NCI-H2081 treated with DMSO at 0.1 percent for 48 hours (cell line): ENCODE measurements around the gene STON1.
"Not testable (repeated sequence)": the region's sequence is repeated elsewhere in the genome, so short reads cannot be mapped to it uniquely, and the experiment has no call there.

Experiments used
- DNase-seq: peaks from one replicate; lab custom pipeline; 2025; lab: John Stamatoyannopoulos, UW

Gene STON1

DNA sequence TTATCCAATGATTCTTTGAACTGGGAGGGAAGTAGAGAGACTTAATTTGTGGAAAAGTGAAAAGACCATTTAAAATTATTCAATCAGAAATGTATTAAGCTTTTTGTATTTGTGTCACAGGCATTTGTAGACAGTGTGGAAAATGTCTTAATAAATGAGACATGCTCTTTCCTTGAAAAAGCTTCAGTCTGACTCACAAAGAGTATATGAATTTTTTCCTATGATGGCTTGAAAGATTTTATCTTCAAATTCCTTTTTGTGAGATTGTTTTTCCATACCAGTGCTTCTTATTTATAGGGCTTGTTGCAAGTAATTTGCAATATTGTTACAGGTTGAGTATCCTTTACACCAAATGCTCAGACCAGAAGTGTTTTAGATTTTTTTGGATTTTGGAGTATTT, 39.5 kb downstream of the STON1 start:
- DNase-seq, result no peak

- DNase-seq, result no peak
Observed at GRCh38 chr2:48572816-48573215, 42.9 kb downstream of the STON1 start.

- no peak for DNase-seq
Observed at GRCh38 chr2:48574353-48575287, 44.7 kb downstream of the STON1 start.

- no peak for DNase-seq
Observed at GRCh38 chr2:48578313-48578712, 48.4 kb downstream of the STON1 start.

- no peak for DNase-seq
Observed at GRCh38 chr2:48583961-48584360, 54.0 kb downstream of the STON1 start.

DNA sequence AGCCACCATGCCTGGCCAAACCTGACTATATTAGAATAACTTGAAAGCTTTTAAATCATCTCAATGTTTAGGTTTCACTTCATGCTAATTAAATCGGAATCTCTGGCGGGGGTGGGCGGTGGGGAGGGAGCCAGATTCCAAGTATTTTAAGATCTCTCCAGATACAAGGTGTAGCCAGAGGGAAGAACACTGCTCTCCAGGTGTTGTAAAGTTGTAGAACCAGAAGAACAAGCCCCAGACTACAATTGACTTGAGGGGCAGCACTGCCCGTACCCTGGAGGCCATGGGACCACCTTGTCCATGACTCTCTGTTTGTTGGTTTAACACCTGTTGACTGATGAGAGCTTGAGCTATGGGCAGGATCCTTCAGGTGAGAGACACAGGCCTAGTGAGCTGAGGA, 54.6 kb downstream of the STON1 start:
- no peak for DNase-seq

DNA sequence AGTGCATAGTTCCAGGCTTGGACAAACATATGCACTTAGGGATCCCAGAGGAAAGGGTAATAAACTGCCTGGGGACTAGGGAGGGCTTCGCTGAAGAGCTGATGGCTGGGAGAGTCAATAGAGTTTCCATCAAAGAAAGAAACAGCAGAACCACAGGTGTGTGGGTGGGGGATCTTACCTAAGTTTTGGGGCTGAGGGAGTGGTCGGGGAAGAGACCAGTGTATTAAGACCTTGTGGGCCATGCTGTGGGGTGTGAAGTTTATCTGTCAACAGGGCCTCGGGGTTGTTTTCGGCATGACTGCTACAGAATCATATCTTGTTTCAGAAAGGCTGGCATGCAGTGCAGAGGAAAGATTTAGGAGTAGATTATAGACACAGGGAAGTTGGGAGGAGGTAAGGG, 56.5 kb downstream of the STON1 start:
- DNase-seq, result no peak

GRCh38 chr2:48587560-48587959, 57.6 kb downstream of the STON1 start:
- DNase-seq, result no peak

DNA sequence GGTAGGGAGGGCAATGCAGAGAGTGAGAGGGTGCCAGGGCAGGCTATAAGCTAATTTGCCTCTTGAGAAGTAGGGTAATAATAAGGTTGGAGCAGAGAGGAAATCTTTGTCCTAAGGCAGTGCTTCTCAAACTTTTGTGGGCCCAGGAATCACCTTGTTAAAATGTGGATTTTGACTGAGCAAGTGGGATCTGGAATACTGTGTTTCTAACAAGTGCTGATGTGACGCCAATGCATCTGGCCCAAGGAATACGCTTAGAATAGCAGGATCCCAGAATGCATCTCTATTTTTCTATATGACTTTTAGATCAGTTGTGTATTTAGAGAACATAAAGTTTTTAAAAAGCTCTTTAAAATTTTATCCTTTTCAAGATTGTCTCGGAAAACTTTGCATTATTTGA, 58.0 kb downstream of the STON1 start:
- DNase-seq, result no peak

DNA sequence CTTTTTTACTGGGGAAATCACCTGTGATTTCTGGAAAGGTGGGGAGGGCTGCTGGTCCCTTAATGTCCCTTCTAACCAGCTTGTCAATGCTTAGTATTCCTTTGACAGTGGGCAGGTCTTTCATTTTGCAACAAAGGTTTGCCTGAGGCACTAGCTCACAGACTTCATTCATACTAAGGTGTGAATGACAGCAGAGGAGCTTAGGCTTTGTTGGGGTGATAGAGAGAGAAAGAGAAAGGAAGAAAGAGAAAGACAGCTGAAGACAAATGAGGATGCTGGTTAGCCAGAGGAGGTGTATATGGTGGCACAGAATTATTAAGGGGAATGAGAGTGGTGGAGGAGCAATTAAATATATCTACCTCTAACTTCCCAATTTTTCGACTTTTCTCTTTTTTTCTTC, 58.8 kb downstream of the STON1 start:
- DNase-seq, result no peak

GRCh38 chr2:48589170-48589767, 59.3 kb downstream of the STON1 start:
- DNase-seq, result peak; percentile 17

DNA sequence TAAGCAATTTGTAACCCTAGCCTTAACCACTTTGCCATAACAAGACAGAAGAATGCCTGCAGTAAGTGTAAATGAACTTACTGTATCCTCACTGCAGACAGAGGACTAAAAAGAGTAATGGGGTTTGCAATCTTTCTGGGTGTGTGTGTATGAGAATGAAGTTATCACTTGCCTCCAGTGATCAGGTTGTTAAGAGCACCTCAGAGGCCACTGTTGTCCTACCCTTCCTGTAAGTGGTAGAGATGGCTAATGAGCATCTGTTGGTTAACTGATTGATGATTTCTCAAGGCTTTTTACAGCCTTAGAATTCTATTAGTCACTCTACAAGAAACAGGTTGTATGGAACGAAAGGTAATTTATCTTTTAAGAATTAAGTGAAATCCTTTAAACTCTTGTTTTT, 60.1 kb downstream of the STON1 start:
- no peak for DNase-seq

DNA sequence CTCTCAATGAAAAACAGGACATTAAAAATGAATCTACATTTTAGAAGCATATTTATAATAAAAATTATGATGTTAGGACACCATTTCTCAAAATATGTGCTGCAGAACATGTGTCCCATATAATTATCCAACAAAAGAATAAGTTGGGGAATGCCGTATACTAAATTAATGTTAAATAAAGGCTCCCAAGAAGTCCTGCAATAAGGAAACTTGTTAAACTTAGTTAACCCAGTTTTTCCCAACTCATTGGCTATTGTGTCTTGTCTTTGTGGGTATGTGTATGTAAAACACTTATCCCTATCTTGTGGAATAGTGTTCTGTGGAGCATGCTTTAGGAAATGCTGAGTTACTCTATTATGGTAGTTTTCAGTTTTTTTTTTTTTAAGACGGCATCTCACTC, 62.1 kb downstream of the STON1 start:
- no peak for DNase-seq

GRCh38 chr2:48596751-48597150, 66.8 kb downstream of the STON1 start:
- DNase-seq, result not testable (repeated sequence)

GRCh38 chr2:48597492-48597891, 67.5 kb downstream of the STON1 start:
- DNase-seq, result no peak

DNA sequence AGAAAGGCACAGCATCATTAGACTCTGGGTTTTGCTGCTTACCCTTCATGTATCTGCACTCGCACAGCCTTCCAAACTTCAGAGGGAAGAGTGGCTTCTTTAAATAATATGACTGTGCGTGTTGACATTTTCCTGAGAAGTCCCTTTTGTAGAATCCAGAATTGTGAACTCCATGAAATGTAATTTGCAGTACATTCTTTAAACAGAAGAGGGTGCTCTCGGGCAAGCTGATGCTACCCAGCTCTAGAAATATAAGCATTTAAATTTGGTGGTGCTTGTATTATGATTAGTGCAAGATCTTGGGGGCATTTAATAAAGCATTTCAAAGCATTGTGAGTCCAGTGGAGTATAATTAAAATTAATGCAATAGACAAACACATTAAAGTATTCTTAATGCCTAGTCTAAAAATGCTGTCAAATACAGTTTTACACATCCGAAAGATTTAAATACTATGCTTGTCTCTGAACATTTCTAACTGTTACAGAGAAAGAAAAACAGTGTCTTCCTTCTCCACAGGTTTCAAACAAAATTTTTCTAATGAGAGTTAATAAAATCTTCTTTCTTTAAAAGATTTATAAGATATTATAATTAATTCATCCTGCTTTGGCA, 70.4 kb downstream of the STON1 start:
- peak; percentile 6 for DNase-seq

GRCh38 chr2:48600917-48601316, 71.0 kb downstream of the STON1 start:
- no peak for DNase-seq

DNA sequence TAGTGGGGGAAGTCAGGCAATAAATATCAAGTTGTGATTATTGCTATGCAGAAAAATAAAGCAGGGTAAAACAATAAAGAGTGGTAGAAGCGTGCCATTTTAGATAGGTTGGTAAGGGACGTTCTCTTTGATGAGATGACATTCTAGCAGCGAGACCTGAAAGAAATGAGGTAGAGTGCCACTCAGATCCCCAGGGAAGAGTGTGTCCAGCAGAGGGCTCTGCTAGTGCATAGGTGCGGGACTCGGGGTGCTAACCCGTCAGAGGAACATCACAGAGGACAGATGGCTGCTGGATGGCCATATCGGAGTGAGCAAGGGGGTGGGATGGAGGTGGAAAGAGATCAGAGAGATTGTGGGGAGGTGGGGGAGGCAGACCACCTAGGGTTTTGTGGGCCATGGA, 71.4 kb downstream of the STON1 start:
- DNase-seq, result peak; percentile 20

DNA sequence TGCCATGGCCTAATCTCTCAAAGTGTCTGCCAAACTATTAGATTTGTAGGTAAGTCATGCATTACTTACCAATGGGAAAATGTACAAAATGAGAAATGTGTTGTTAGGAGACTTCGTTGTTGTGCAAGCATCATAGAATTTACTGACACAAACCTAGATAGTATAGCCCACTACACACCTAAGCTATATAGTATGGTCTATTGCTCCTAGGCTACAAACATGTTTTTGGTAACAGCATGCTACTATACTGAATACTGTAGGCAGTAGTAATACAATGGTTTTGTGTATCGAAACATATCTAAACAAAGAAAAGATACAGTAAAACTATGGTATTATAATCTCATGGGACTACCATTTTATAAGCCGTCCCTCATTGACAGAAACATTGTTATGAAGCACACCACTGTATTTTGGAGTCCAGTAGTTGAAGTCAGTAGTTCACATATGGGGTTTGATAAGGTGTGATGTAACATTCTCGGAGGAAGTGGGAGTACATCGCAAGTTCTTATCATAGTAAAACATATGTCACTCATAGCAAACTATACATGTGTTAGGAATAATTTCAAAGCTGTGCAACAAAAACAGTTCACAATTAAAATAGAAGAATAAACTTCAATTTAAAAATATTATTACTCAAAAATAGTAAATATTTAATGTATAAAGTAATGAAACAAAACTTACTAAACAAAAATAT, 75.7 kb downstream of the STON1 start:
- no peak for DNase-seq

DNA sequence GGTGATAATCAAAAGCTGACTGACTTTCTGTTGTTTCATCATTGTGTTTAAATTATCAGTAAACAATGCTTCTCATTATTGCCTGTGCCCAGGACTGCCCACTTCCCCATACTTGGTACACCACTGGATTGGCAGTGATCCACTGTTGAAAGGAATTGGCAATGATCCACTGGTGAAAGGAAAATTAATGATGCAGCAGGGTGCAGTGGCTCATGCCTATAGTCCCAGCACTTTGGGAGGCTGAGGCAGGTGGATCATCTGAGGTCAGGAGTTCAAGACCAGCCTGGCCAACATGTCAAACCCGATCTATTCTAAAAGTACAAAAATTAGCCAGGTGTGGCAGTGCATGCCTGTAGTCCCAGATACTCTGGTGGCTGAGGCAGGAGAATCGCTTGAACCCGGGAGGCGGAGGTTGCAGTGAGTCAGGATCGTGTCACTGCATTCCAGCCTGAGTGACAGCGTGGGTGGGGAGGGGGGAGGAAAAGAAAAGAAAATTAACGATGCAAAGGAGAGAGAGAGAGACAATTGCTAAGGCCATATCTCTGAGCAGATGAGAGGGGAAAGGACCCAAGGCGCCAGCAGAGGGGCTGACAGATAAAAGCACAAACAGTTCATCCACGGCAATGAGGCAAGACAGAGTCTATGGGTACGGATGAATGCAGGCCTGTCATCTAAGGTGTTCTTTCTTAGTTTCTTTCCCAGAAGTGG, 77.5 kb downstream of the STON1 start:
- DNase-seq, result no peak

- no peak for DNase-seq
Observed at GRCh38 chr2:48613211-48613610, 83.3 kb downstream of the STON1 start.

DNA sequence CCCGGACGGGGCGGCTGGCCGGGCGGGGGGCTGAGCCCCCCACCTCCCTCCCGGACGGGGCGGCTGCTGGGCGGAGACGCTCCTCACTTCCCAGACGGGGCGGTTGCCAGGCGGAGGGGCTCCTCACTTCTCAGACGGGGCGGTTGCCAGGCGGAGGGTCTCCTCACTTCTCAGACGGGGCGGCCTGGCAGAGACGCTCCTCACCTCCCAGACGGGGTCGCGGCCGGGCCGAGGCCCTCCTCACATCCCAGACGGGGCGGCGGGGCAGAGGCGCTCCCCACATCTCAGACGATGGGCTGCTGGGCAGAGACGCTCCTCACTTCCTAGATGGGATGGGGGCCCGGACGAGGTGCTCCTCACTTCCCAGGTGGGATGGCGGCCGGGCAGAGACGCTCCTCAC, 84.6 kb downstream of the STON1 start:
- not testable (repeated sequence) for DNase-seq
